Upper lobe of right lung (tissue), 1 donor: Measurements from ENCODE around the gene PPP4R3B. TPM values are rescaled to one million over a fixed set of nuclear protein-coding genes. Genes with fewer than 3 reads are reported as not detected.
A peak's percentile ranks its signal among the peaks of the same experiment; 100 is the strongest.

Experiments used
- ATAC-seq: fragments of 200-7000 bp; cut with Tn5 transposase; one replicate; pipeline ENCODE4 v1.9.1; 2020; ENCODE audit warnings: mild to moderate bottlenecking, moderate library complexity
- DNase-seq: peaks from one replicate; pipeline ENCODE4 v3.0.0-alpha.2; 2020
- H3K27ac ChIP-seq: fragments of 200-600 bp; one replicate; pipeline ENCODE4 v1.8.0; 2022
- H3K27me3 ChIP-seq: fragments of 200-600 bp; one replicate; pipeline ENCODE4 v1.8.0; 2022; ENCODE audit warnings: mild to moderate bottlenecking
- H3K36me3 ChIP-seq: fragments of 200-600 bp; one replicate; pipeline ENCODE4 v1.8.0; 2022
- H3K4me1 ChIP-seq: fragments of 200-600 bp; one replicate; pipeline ENCODE4 v1.8.0; 2022
- H3K4me3 ChIP-seq: fragments of 200-600 bp; one replicate; pipeline ENCODE4 v1.8.0; 2022; ENCODE audit warnings: mild to moderate bottlenecking
- H3K9me3 ChIP-seq: fragments of 200-600 bp; one replicate; pipeline ENCODE4 v1.8.0; 2022
- CTCF ChIP-seq: fragments of 200-600 bp; IDR thresholded peaks from one replicate; pipeline ENCODE4 v1.8.0; 2022; ENCODE audit warnings: antibody characterized with exemption
- intact Hi-C: fragments of 100-400 bp; cut with DNase I; formaldehyde crosslinking; loops from one replicate; pipeline ENCODE4 v1.11.0; 2022
- total RNA-seq: library from RNA; stranded (reverse); fragmentation: NEBNext Ultra II Directional; extraction: Animal tissue kit (Norgen Biotek cat#: 25700); gene quantifications from one replicate; pipeline ENCODE4 v1.2.1, GENCODE V29; 2021
- donor health status: DM: no; HTN: yes; CAD: no; lungs with severe emphysema.

Gene PPP4R3B
- total RNA-seq, 1 donor from 2014 or later, result 65.5 TPM

- no peaks in the 10 kb centered on the region for H3K27me3 ChIP-seq
- no peaks in the 10 kb centered on the region for H3K9me3 ChIP-seq
- H3K27ac ChIP-seq, result no peak overlapping the region
- ATAC-seq (no peak), DNase-seq (no peak)
- peaks cover 80% of the 10 kb centered on the region for H3K36me3 ChIP-seq
- TF ChIP-seq CTCF, result no peak
- no peaks in the 10 kb centered on the region for H3K4me1 ChIP-seq
- H3K4me3 ChIP-seq, result no peak overlapping the region
- intact Hi-C loops, result no loop called here
These were observed 50.1 kb downstream of the PPP4R3B start for GRCh38 chr2:55567298-55567697.

GRCh38 chr2:55565613-55566012 lies 51.8 kb downstream of the PPP4R3B start:
- ATAC-seq (no peak), DNase-seq (no peak)
- peaks cover 87% of the 10 kb centered on the region for H3K36me3 ChIP-seq

GRCh38 chr2:55560855-55561254 lies 56.6 kb downstream of the PPP4R3B start:
- intact Hi-C loops, result no loop called here
- H3K9me3 ChIP-seq, result no peaks in the 10 kb centered on the region
- TF ChIP-seq CTCF, result no peak

More at GRCh38 chr2:55565613-55566012, 51.8 kb downstream of the PPP4R3B start:
- intact Hi-C loops, result no loop called here
- no peak overlapping the region for H3K27ac ChIP-seq
- TF ChIP-seq CTCF, result no peak
- no peak overlapping the region for H3K4me3 ChIP-seq
- no peaks in the 10 kb centered on the region for H3K4me1 ChIP-seq
- no peaks in the 10 kb centered on the region for H3K27me3 ChIP-seq
- no peaks in the 10 kb centered on the region for H3K9me3 ChIP-seq

GRCh38 chr2:55556809-55557208 lies 60.6 kb downstream of the PPP4R3B start:
- DNase-seq (no peak), ATAC-seq (no peak)
- Histone ChIP-seq H3K4me3 (no peak overlapping the region), H3K9me3 (no peaks in the 10 kb centered on the region), H3K27ac (peak overlapping the region; percentile 51), H3K4me1 (peaks cover 4% of the 10 kb centered on the region), H3K27me3 (no peaks in the 10 kb centered on the region), H3K36me3 (peaks cover 88% of the 10 kb centered on the region)
- intact Hi-C loops, result no loop called here
- no peak for TF ChIP-seq CTCF

More at GRCh38 chr2:55560855-55561254, 56.6 kb downstream of the PPP4R3B start:
- ATAC-seq (no peak), DNase-seq (no peak)
- Histone ChIP-seq H3K4me1 (peaks cover 4% of the 10 kb centered on the region), H3K27ac (no peak overlapping the region), H3K27me3 (no peaks in the 10 kb centered on the region), H3K4me3 (no peak overlapping the region), H3K36me3 (peaks cover 86% of the 10 kb centered on the region)

GRCh38 chr2:55555977-55556376 lies 61.4 kb downstream of the PPP4R3B start:
- no peak for TF ChIP-seq CTCF

GRCh38 chr2:55553321-55553720 lies 64.1 kb downstream of the PPP4R3B start:
- DNase-seq, result no peak
- intact Hi-C loops, result no loop called here
- ATAC-seq, result no peak
- Histone ChIP-seq H3K4me3 (no peak overlapping the region), H3K9me3 (no peaks in the 10 kb centered on the region), H3K27ac (no peak overlapping the region), H3K36me3 (peaks cover 80% of the 10 kb centered on the region), H3K4me1 (peaks cover 4% of the 10 kb centered on the region), H3K27me3 (no peaks in the 10 kb centered on the region)
- TF ChIP-seq CTCF, result no peak

More at GRCh38 chr2:55555977-55556376, 61.4 kb downstream of the PPP4R3B start:
- H3K4me1 ChIP-seq, result peaks cover 4% of the 10 kb centered on the region
- H3K9me3 ChIP-seq, result no peaks in the 10 kb centered on the region
- intact Hi-C loops, result no loop called here
- H3K36me3 ChIP-seq, result peaks cover 80% of the 10 kb centered on the region
- no peak overlapping the region for H3K4me3 ChIP-seq
- no peak for DNase-seq
- peak overlapping the region; percentile 11 for H3K27ac ChIP-seq
- no peaks in the 10 kb centered on the region for H3K27me3 ChIP-seq
- ATAC-seq, result peak; percentile 89
